CD4-positive, alpha-beta T cell (primary cell): ENCODE results near the gene CASR. TPM values are rescaled to one million over a fixed set of nuclear protein-coding genes. Genes with fewer than 3 reads are reported as not detected.
A peak's percentile ranks its signal among the peaks of the same experiment; 100 is the strongest.

Experiments used
- ATAC-seq: fragments of 200-7000 bp; cut with Tn5 transposase; one replicate; pipeline ENCODE4 v1.10.0; 2022; ENCODE audit warnings: mild to moderate bottlenecking; ENCODE audit not compliant: poor library complexity
- CTCF ChIA-PET: fragments of 350-600 bp; sonication (Branson Sonifier 250); formaldehyde crosslinking; loops from one replicate; lab custom pipeline; 2021; ENCODE audit warnings: antibody characterized with exemption, inconsistent platforms; lab: Charles Lee
- POLR2A ChIA-PET: fragments of 350-600 bp; sonication (Branson Sonifier 250); formaldehyde crosslinking; loops from one replicate; lab custom pipeline; 2021; ENCODE audit warnings: antibody characterized with exemption, inconsistent platforms; lab: Charles Lee
- DNase-seq, 14 experiments: peaks; one replicate each; pipeline ENCODE4 v3.0.0-alpha.2; 2013 to 2020; ENCODE audit warnings: mixed read lengths in 2 of 14
- H3K27ac ChIP-seq, 2 donors: one replicate each; pipeline versions ENCODE4 v1.5.1 to v1.7.0; 2013; ENCODE audit warnings: low read length in 2 of 2, low read depth in 1 of 2, mild to moderate bottlenecking in 1 of 2
- H3K27me3 ChIP-seq, 2 experiments: 1 replicate in 1 of 2; 2 replicates in 1 of 2; pipeline versions ENCODE4 v1.6.1 to v1.7.0; 2013; ENCODE audit warnings: low read length in 2 of 2, control low read depth in 1 of 2, mild to moderate bottlenecking in 1 of 2, moderate library complexity in 1 of 2; ENCODE audit not compliant: insufficient read depth in 2 of 2, control insufficient read depth in 1 of 2
- H3K36me3 ChIP-seq: one replicate; pipeline ENCODE4 v1.6.1; 2013; ENCODE audit warnings: low read length, control low read depth; ENCODE audit not compliant: insufficient read depth
- H3K4me1 ChIP-seq: one replicate; pipeline ENCODE4 v1.6.1; 2013; ENCODE audit warnings: low read length, control low read depth; ENCODE audit not compliant: insufficient read depth
- H3K4me3 ChIP-seq: one replicate; pipeline ENCODE4 v1.5.1; 2013; ENCODE audit warnings: mild to moderate bottlenecking, low read length, moderate library complexity
- H3K9me3 ChIP-seq, 2 experiments: 1 replicate in 1 of 2; 2 replicates in 1 of 2; pipeline versions ENCODE4 v1.6.1 to v1.7.0; 2013; ENCODE audit warnings: low read length in 2 of 2, mild to moderate bottlenecking in 2 of 2, control low read depth in 1 of 2, moderate library complexity in 1 of 2; ENCODE audit not compliant: control insufficient read depth in 1 of 2, insufficient read depth in 1 of 2
- H3K27ac Mint-ChIP-seq: one replicate; pipeline ENCODE4 v1.8.0; 2020; ENCODE audit warnings: mixed read lengths
- H3K27me3 Mint-ChIP-seq: one replicate; pipeline ENCODE4 v1.8.0; 2021; ENCODE audit warnings: mixed read lengths
- H3K36me3 Mint-ChIP-seq: one replicate; pipeline ENCODE4 v1.8.0; 2021; ENCODE audit warnings: low read depth, mixed read lengths
- H3K4me1 Mint-ChIP-seq: one replicate; pipeline ENCODE4 v1.8.0; 2021; ENCODE audit warnings: low read depth, mixed read lengths
- H3K4me3 Mint-ChIP-seq: one replicate; pipeline ENCODE4 v1.8.0; 2020; ENCODE audit warnings: mild to moderate bottlenecking, mixed read lengths
- H3K9me3 Mint-ChIP-seq: one replicate; pipeline ENCODE4 v1.8.0; 2020; ENCODE audit warnings: mixed read lengths
- CTCF ChIP-seq: fragments of 200-600 bp; IDR thresholded peaks from one replicate; pipeline ENCODE4 v1.8.0; 2022; ENCODE audit warnings: antibody characterized with exemption, mild to moderate bottlenecking
- intact Hi-C, 2 experiments: fragments of 100-400 bp; cut with DNase I in 1 of 2; cut with micrococcal nuclease in 1 of 2; formaldehyde crosslinking; loops; one replicate each; pipeline versions ENCODE4 v1.15.1 to v1.9.0; 2023 to 2025; cut with DNase I, micrococcal nuclease
- total RNA-seq, 174 experiments: library from RNA in 2 of 174; stranded (reverse) in 2 of 174; gene quantifications; one replicate each; pipeline ENCODE4 v1.2.3 and lab custom pipeline; 2021 to 2026

Gene CASR
- total RNA-seq, 2 experiments from 2014 or later: 0.03 TPM

- no peaks in the 10 kb centered on the region for H3K36me3 Mint-ChIP-seq
- ChIA-PET POLR2A (no interaction called here), CTCF (no interaction called here)
- H3K4me3 Mint-ChIP-seq: no peak overlapping the region
- Histone ChIP-seq H3K27ac (no peak overlapping the region), H3K4me1 (peaks cover 6% of the 10 kb centered on the region), H3K27me3 (peaks cover 14 to 29% of the 10 kb centered on the region in 2 experiments), H3K9me3 (peaks cover 0 to 12% of the 10 kb centered on the region in 2 experiments), H3K36me3 (no peaks in the 10 kb centered on the region), H3K4me3 (peak overlapping the region; percentile 8)
- H3K27me3 Mint-ChIP-seq: peaks cover 84% of the 10 kb centered on the region
- H3K9me3 Mint-ChIP-seq: no peaks in the 10 kb centered on the region
- no peak overlapping the region for H3K27ac Mint-ChIP-seq
- no peak for TF ChIP-seq CTCF
- no peaks in the 10 kb centered on the region for H3K4me1 Mint-ChIP-seq
- ATAC-seq (no peak), DNase-seq (no peak)
- intact Hi-C loops: no loop called here
Measured at GRCh38 chr3:122184591-122184929, 1.1 kb downstream of the CASR start.

GRCh38 chr3:122186372-122186771 is 2.9 kb downstream of the CASR start:
- intact Hi-C loops: no loop called here
- no peak overlapping the region for H3K4me3 ChIP-seq
- Mint-ChIP-seq H3K36me3 (no peaks in the 10 kb centered on the region), H3K9me3 (no peaks in the 10 kb centered on the region), H3K27ac (no peak overlapping the region), H3K4me1 (no peaks in the 10 kb centered on the region), H3K27me3 (peaks cover 70% of the 10 kb centered on the region), H3K4me3 (no peak overlapping the region)
- ATAC-seq: no peak
- H3K9me3 ChIP-seq: peaks cover 0 to 12% of the 10 kb centered on the region in 2 experiments
- POLR2A ChIA-PET: no interaction called here
- TF ChIP-seq CTCF: no peak
- H3K4me1 ChIP-seq: peaks cover 6% of the 10 kb centered on the region
- no peak overlapping the region for H3K27ac ChIP-seq
- no peaks in the 10 kb centered on the region for H3K36me3 ChIP-seq
- DNase-seq: no peak
- CTCF ChIA-PET: no interaction called here
- peaks cover 14 to 29% of the 10 kb centered on the region in 2 experiments for H3K27me3 ChIP-seq

- Histone ChIP-seq H3K9me3 (peaks cover 0 to 8% of the 10 kb centered on the region in 2 experiments), H3K27ac (no peak overlapping the region), H3K4me1 (peaks cover 3% of the 10 kb centered on the region), H3K4me3 (no peak overlapping the region), H3K27me3 (peaks cover 9 to 22% of the 10 kb centered on the region in 2 experiments), H3K36me3 (no peaks in the 10 kb centered on the region)
- TF ChIP-seq CTCF: no peak
- Mint-ChIP-seq H3K36me3 (no peaks in the 10 kb centered on the region), H3K27me3 (peaks cover 46% of the 10 kb centered on the region), H3K27ac (no peak overlapping the region), H3K4me1 (no peaks in the 10 kb centered on the region), H3K4me3 (no peak overlapping the region), H3K9me3 (no peaks in the 10 kb centered on the region)
- CTCF ChIA-PET: no interaction called here
- no peak for ATAC-seq
- POLR2A ChIA-PET: no interaction called here
- DNase-seq: no peak
- intact Hi-C loops: no loop called here
Measured at GRCh38 chr3:122188737-122189136, 5.3 kb downstream of the CASR start.
